ENCODE measurements around the gene PPP3R1. TPM values are rescaled to one million over a fixed set of nuclear protein-coding genes. Genes with fewer than 3 reads are reported as not detected.

Gene PPP3R1
- total and polyA plus RNA-seq, 2 of the 8 experiments (the other 6 are each of a cell fraction or from before 2014, with no cell fraction given), result 9.3 to 85.1 TPM

DNA sequence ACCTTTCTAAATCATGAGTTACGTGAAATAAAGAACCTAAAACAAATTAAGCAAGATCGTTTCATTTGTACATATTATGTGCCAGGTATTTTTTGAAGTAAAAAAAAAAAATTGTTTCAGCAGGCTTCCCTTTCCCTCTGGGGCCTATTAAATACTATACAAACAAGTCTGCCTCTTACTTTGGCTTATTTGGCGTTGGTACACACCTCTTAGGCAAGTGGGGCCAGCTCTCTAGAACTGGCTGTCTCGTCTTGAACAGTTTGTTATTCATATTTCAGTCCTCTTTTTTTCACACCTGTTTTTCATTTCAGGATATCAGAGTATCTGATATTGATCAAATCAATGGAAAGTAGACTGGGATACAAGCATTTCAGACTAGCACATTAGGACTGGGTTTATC is 27.4 kb upstream of the PPP3R1 start (continued):
- TF ChIP-seq CHD7 (IDR thresholded peaks at IDR 0.05; ENCODE audit: insufficient replicate concordance, low read length) (no peak), KDM5A (IDR thresholded peaks at IDR 0.05; ENCODE audit: low read length) (no peak), SIRT6 (IDR thresholded peaks at IDR 0.05; ENCODE audit: low read length) (no peak), TAF1 (IDR thresholded peaks at IDR 0.05; ENCODE audit: low read depth, low read length) (no peak), CTBP2 (IDR thresholded peaks at IDR 0.05; ENCODE audit: borderline replicate concordance, insufficient read depth, insufficient read length, low read length) (no peak), GTF2F1 (IDR thresholded peaks at IDR 0.05; ENCODE audit: borderline replicate concordance, low read depth, low read length) (no peak), SP4 (IDR thresholded peaks at IDR 0.05; ENCODE audit: low read length) (no peak), SUZ12 (IDR thresholded peaks at IDR 0.05; ENCODE audit: low read length) (no peak)

All from H1 (cell line).